Activated gamma-delta T cell treated with anti-CD3 and anti-CD28 coated beads, Interleukin-2, amount 50 U/mL, for 16 hours (primary cell): ENCODE measurements around the gene FBXW8.

Experiments
- DNase-seq: peaks from one replicate; pipeline ENCODE4 v3.0.0-alpha.2; 2020; ENCODE audit warnings: low read depth

The FBXW8 gene

GRCh38 chr12:116887244-116887643, 23.5 kb upstream of the FBXW8 start:
- no peak for DNase-seq

- no peak for DNase-seq
These were observed 22.9 kb upstream of the FBXW8 start for GRCh38 chr12:116887897-116888296.

GRCh38 chr12:116890330-116890729, 20.4 kb upstream of the FBXW8 start:
- DNase-seq, result no peak

- DNase-seq, result no peak
These were observed 19.7 kb upstream of the FBXW8 start for GRCh38 chr12:116891019-116891418.

GRCh38 chr12:116892349-116893140, 18.2 kb upstream of the FBXW8 start:
- DNase-seq, result no peak

GRCh38 chr12:116894913-116895312, 15.8 kb upstream of the FBXW8 start:
- DNase-seq, result no peak

- DNase-seq, result no peak
These were observed 14.3 kb upstream of the FBXW8 start for GRCh38 chr12:116896411-116896924.

- DNase-seq, result no peak
These were observed 13.3 kb upstream of the FBXW8 start for GRCh38 chr12:116897476-116897875.

- no peak for DNase-seq
These were observed 12.1 kb upstream of the FBXW8 start for GRCh38 chr12:116898669-116899068.

GRCh38 chr12:116901612-116902011, 9.1 kb upstream of the FBXW8 start:
- no peak for DNase-seq

GRCh38 chr12:116903818-116904217, 6.9 kb upstream of the FBXW8 start:
- no peak for DNase-seq

- no peak for DNase-seq
These were observed 4.5 kb upstream of the FBXW8 start for GRCh38 chr12:116906285-116906684.

GRCh38 chr12:116910280-116910644, 488 bp upstream of the FBXW8 start:
- DNase-seq, result no peak

- DNase-seq, result no peak
These were observed 4.6 kb downstream of the FBXW8 start for GRCh38 chr12:116915326-116915725.

- DNase-seq, result no peak
These were observed 5.4 kb downstream of the FBXW8 start for GRCh38 chr12:116916122-116916521.

GRCh38 chr12:116916714-116917114, 6.0 kb downstream of the FBXW8 start:
- peak; percentile 67 for DNase-seq

GRCh38 chr12:116918464-116918863, 7.7 kb downstream of the FBXW8 start:
- DNase-seq, result no peak

GRCh38 chr12:116919247-116919661, 8.5 kb downstream of the FBXW8 start:
- DNase-seq, result no peak

- DNase-seq, result no peak
These were observed 9.1 kb downstream of the FBXW8 start for GRCh38 chr12:116919706-116920485.

- DNase-seq, result no peak
These were observed 10.2 kb downstream of the FBXW8 start for GRCh38 chr12:116920939-116921338.

GRCh38 chr12:116922194-116922897, 11.6 kb downstream of the FBXW8 start:
- no peak for DNase-seq
